ENCODE data around the gene GNAO1. TPM values are rescaled to one million over a fixed set of nuclear protein-coding genes. Genes with fewer than 3 reads are reported as not detected.

Gene GNAO1
- total and polyA plus RNA-seq, 2 donors (not counting 1 experiment from before 2014, with no cell fraction given), result 0.13 to 5.1 TPM

DNA sequence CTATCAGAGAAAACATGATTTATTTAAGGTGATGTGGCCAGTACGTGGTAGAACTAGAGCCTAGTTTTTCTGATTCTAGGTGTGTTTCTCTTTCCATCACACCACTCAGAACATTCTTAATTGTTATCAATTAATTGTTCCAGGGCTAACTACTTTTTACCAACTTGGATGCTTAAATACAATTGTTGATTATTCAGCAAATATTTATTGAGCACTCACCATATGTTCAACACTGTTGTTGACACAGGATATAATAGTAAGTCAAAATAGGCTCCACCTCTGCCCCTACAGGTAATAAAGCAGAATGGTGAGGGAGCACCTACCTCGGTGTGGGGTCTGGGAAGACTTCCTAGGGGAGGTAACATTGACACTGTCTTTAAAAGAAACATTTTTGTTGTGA, 16.1 kb downstream of the GNAO1 start:
- no peaks in the 10 kb centered on the region for H3K9me3 Mint-ChIP-seq (ENCODE audit: insufficient read depth)
- H3K27ac Mint-ChIP-seq, result no peak overlapping the region
- Histone ChIP-seq H3K27me3 (replicated peaks in 1 of 4; ENCODE audit: control extremely low read depth in 1 of 4, control insufficient read depth in 3 of 4, insufficient read depth in 4 of 4, low read length in 3 of 4) (peaks cover 0 to 5% (median 2%) of the 10 kb centered on the region in 4 experiments), H2AFZ (ENCODE audit: insufficient read depth, low read depth, low read length, poor library complexity, severe bottlenecking) (no peak overlapping the region), H3K9me3 (ENCODE audit: control extremely low read depth in 1 of 3, control insufficient read depth in 2 of 3, insufficient read depth in 1 of 3, low read length in 2 of 3) (peaks cover 0 to 4% (median 0%) of the 10 kb centered on the region in 3 donors), H3K9ac (ENCODE audit: low read length) (no peak overlapping the region), H3K4me1 (ENCODE audit: control insufficient read depth in 2 of 2, insufficient read depth in 2 of 2, low read length in 2 of 2) (peaks cover 4 to 11% of the 10 kb centered on the region in 2 donors), H4K20me1 (ENCODE audit: control insufficient read depth, insufficient read depth, low read length, poor library complexity, severe bottlenecking) (no peaks in the 10 kb centered on the region), H3K4me3 (ENCODE audit: control extremely low read depth in 1 of 5, extremely low read depth in 1 of 5, insufficient read depth in 1 of 5, low read depth in 2 of 5, low read length in 4 of 5) (no peak overlapping the region), H3K27ac (ENCODE audit: low read length in 2 of 2) (no peak overlapping the region), H3K36me3 (replicated peaks in 1 of 2; ENCODE audit: control extremely low read depth in 1 of 2, control insufficient read depth in 1 of 2, extremely low read depth in 1 of 2, insufficient read depth in 2 of 2, low read length in 1 of 2) (no peaks in the 10 kb centered on the region), H3K4me2 (replicated peaks; ENCODE audit: low read depth, low read length, poor library complexity, severe bottlenecking) (no peak overlapping the region), H3K79me2 (ENCODE audit: control insufficient read depth, insufficient read depth, low read length) (no peaks in the 10 kb centered on the region)
- POLR2A ChIA-PET, result no interaction called here
- peaks cover 2% of the 10 kb centered on the region for H3K4me1 Mint-ChIP-seq
- peaks cover 23% of the 10 kb centered on the region for H3K27me3 Mint-ChIP-seq
- no CpG with 5 or more reads among the region's 2 CpGs for WGBS (ENCODE audit: insufficient coverage)
- H3K4me3 Mint-ChIP-seq, result no peak overlapping the region
- DNase-seq (no peak), ATAC-seq (ENCODE audit: low read depth) (no peak)
- intact Hi-C loops (cut with micrococcal nuclease), result no loop called here
- CTCF ChIA-PET, result interaction anchor here (1.3 kb wide), 1 partner anchor 264 kb away, joined by 4 read pairs; no protein-coding TSS in a partner anchor
- TF ChIP-seq CTCF (IDR thresholded peaks at IDR 0.05), result no peak
- TF ChIP-seq EZH2 (IDR thresholded peaks at IDR 0.05; ENCODE audit: borderline replicate concordance, insufficient read depth, low read depth, low read length, poor library complexity, severe bottlenecking), result no peak

DNA sequence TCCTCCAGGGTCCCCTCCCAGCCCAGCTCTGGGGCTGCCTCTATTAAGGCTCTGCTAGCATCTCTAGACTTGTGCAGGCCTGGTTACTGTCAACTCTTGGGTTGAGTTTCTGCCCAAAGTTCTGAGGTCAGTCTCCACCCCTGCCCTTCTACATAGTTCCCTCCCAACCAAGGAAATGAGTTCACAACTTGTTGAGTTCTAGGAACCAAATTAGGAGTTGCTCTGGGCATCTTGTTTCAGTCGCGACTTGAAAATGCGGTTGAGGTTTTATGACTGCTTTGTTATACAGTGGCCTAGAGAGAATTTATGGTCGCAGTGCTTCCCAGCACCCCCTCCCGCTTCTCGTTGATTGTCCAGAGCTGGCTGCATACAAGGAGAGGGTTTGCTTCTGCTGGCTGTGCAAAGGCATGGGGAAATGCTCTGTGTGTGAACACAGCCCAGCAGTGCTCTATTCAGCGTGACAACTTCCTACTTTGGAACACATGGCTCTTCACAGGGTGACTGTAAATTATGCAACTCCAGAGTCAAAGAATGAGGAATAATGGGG, 20.2 kb downstream of the GNAO1 start:
- CTCF ChIA-PET, result no interaction called here
- intact Hi-C loops (cut with micrococcal nuclease), result no loop called here

More for the DNA sequence above, 20.2 kb downstream of the GNAO1 start:
- WGBS (ENCODE audit: insufficient coverage), result 71% methylated on average over 6 of the region's 7 CpGs
- no peak for TF ChIP-seq EZH2 (IDR thresholded peaks at IDR 0.05; ENCODE audit: borderline replicate concordance, insufficient read depth, low read depth, low read length, poor library complexity, severe bottlenecking)
- TF ChIP-seq CTCF (IDR thresholded peaks at IDR 0.05), result no peak
- Mint-ChIP-seq H3K9me3 (ENCODE audit: insufficient read depth) (no peaks in the 10 kb centered on the region), H3K27ac (no peak overlapping the region), H3K4me1 (peaks cover 2% of the 10 kb centered on the region), H3K4me3 (no peak overlapping the region), H3K27me3 (peaks cover 40% of the 10 kb centered on the region)
- Histone ChIP-seq H3K4me1 (ENCODE audit: control insufficient read depth in 2 of 2, insufficient read depth in 2 of 2, low read length in 2 of 2) (no peaks in the 10 kb centered on the region), H3K27ac (ENCODE audit: low read length in 2 of 2) (no peak overlapping the region), H4K20me1 (ENCODE audit: control insufficient read depth, insufficient read depth, low read length, poor library complexity, severe bottlenecking) (no peaks in the 10 kb centered on the region), H3K36me3 (replicated peaks in 1 of 2; ENCODE audit: control extremely low read depth in 1 of 2, control insufficient read depth in 1 of 2, extremely low read depth in 1 of 2, insufficient read depth in 2 of 2, low read length in 1 of 2) (no peaks in the 10 kb centered on the region), H2AFZ (ENCODE audit: insufficient read depth, low read depth, low read length, poor library complexity, severe bottlenecking) (no peak overlapping the region), H3K9ac (ENCODE audit: low read length) (no peak overlapping the region), H3K9me3 (ENCODE audit: control extremely low read depth in 1 of 3, control insufficient read depth in 2 of 3, insufficient read depth in 1 of 3, low read length in 2 of 3) (no peaks in the 10 kb centered on the region), H3K4me2 (replicated peaks; ENCODE audit: low read depth, low read length, poor library complexity, severe bottlenecking) (no peak overlapping the region), H3K27me3 (replicated peaks in 1 of 4; ENCODE audit: control extremely low read depth in 1 of 4, control insufficient read depth in 3 of 4, insufficient read depth in 4 of 4, low read length in 3 of 4) (peaks cover 0 to 17% (median 8%) of the 10 kb centered on the region in 4 experiments), H3K79me2 (ENCODE audit: control insufficient read depth, insufficient read depth, low read length) (no peaks in the 10 kb centered on the region), H3K4me3 (ENCODE audit: control extremely low read depth in 1 of 5, extremely low read depth in 1 of 5, insufficient read depth in 1 of 5, low read depth in 2 of 5, low read length in 4 of 5) (no peak overlapping the region)
- POLR2A ChIA-PET, result no interaction called here
- ATAC-seq (ENCODE audit: low read depth) (no peak), DNase-seq (no peak)

All from B cell (primary cell).